ENCODE measurements around the gene PDCD4.

Gene PDCD4

GRCh38 chr10:110903280-110904278 lies 31.9 kb downstream of the PDCD4 start:
- Histone ChIP-seq H3K9me3 (ENCODE audit: control insufficient read depth, insufficient read depth, low read length) (no peaks in the 10 kb centered on the region), H3K27ac (ENCODE audit: low read depth, low read length) (no peak overlapping the region)
- no peak for TF ChIP-seq EZH2phosphoT487 (IDR thresholded peaks at IDR 0.05; ENCODE audit: borderline replicate concordance, low read length)
- TF ChIP-seq CTCF (IDR thresholded peaks at IDR 0.05; ENCODE audit: low read depth, low read length, poor library complexity, severe bottlenecking), result no peak

GRCh38 chr10:110910138-110910537 lies 38.4 kb downstream of the PDCD4 start:
- Histone ChIP-seq H3K27me3 (ENCODE audit: control insufficient read depth, low read length) (no peaks in the 10 kb centered on the region), H3F3A (ENCODE audit: control insufficient read depth, insufficient read depth) (no peaks in the 10 kb centered on the region), H3K9me3 (ENCODE audit: control insufficient read depth, insufficient read depth, low read length) (no peaks in the 10 kb centered on the region), H3K4me1 (ENCODE audit: control insufficient read depth, low read length) (peaks cover 10% of the 10 kb centered on the region), H3K4me2 (ENCODE audit: low read length) (no peak overlapping the region), H3K9me2 (replicated peaks; ENCODE audit: control insufficient read depth, low read length) (no peaks in the 10 kb centered on the region), H4K20me1 (ENCODE audit: control insufficient read depth, insufficient read depth, low read depth, low read length) (no peaks in the 10 kb centered on the region), H3K27ac (ENCODE audit: low read depth, low read length) (no peak overlapping the region), H3K36me3 (ENCODE audit: control insufficient read depth, low read length) (no peaks in the 10 kb centered on the region), H3K79me2 (ENCODE audit: control insufficient read depth, low read length) (no peaks in the 10 kb centered on the region), H3K4me3 (ENCODE audit: low read length) (no peak overlapping the region)
- TF ChIP-seq EZH2phosphoT487 (IDR thresholded peaks at IDR 0.05; ENCODE audit: borderline replicate concordance, low read length), result no peak

More at GRCh38 chr10:110903280-110904278, 31.9 kb downstream of the PDCD4 start:
- Histone ChIP-seq H3K36me3 (ENCODE audit: control insufficient read depth, low read length) (peaks cover 25% of the 10 kb centered on the region), H4K20me1 (ENCODE audit: control insufficient read depth, insufficient read depth, low read depth, low read length) (no peaks in the 10 kb centered on the region), H3K4me2 (ENCODE audit: low read length) (no peak overlapping the region), H3K9me2 (replicated peaks; ENCODE audit: control insufficient read depth, low read length) (no peaks in the 10 kb centered on the region), H3K79me2 (ENCODE audit: control insufficient read depth, low read length) (no peaks in the 10 kb centered on the region), H3K4me1 (ENCODE audit: control insufficient read depth, low read length) (no peaks in the 10 kb centered on the region), H3F3A (ENCODE audit: control insufficient read depth, insufficient read depth) (no peaks in the 10 kb centered on the region), H3K27me3 (ENCODE audit: control insufficient read depth, low read length) (no peaks in the 10 kb centered on the region), H3K4me3 (ENCODE audit: low read length) (no peak overlapping the region)

GRCh38 chr10:110912374-110912773 lies 40.6 kb downstream of the PDCD4 start:
- no peaks in the 10 kb centered on the region for H4K20me1 ChIP-seq (ENCODE audit: control insufficient read depth, insufficient read depth, low read depth, low read length)
- TF ChIP-seq CTCF (IDR thresholded peaks at IDR 0.05; ENCODE audit: low read depth, low read length, poor library complexity, severe bottlenecking) (no peak), EZH2phosphoT487 (IDR thresholded peaks at IDR 0.05; ENCODE audit: borderline replicate concordance, low read length) (no peak)
- no peak overlapping the region for H3K4me3 ChIP-seq (ENCODE audit: low read length)
- H3K9me2 ChIP-seq (replicated peaks; ENCODE audit: control insufficient read depth, low read length), result no peaks in the 10 kb centered on the region
- H3F3A ChIP-seq (ENCODE audit: control insufficient read depth, insufficient read depth), result no peaks in the 10 kb centered on the region
- H3K9me3 ChIP-seq (ENCODE audit: control insufficient read depth, insufficient read depth, low read length), result no peaks in the 10 kb centered on the region
- peaks cover 31% of the 10 kb centered on the region for H3K4me1 ChIP-seq (ENCODE audit: control insufficient read depth, low read length)
- 0 out of 2 replicates have a peak, but pooled peaks cover 2% of the 10 kb centered on the region for H3K36me3 ChIP-seq (ENCODE audit: control insufficient read depth, low read length)
- no peaks in the 10 kb centered on the region for H3K79me2 ChIP-seq (ENCODE audit: control insufficient read depth, low read length)
- H3K27ac ChIP-seq (ENCODE audit: low read depth, low read length), result no peak overlapping the region
- no peaks in the 10 kb centered on the region for H3K27me3 ChIP-seq (ENCODE audit: control insufficient read depth, low read length)
- no peak overlapping the region for H3K4me2 ChIP-seq (ENCODE audit: low read length)

- Histone ChIP-seq H3K36me3 (ENCODE audit: control insufficient read depth, low read length) (0 out of 2 replicates have a peak, but pooled peaks cover 2% of the 10 kb centered on the region), H3K27ac (ENCODE audit: low read depth, low read length) (no peak overlapping the region), H3F3A (ENCODE audit: control insufficient read depth, insufficient read depth) (no peaks in the 10 kb centered on the region; the same call in 1 of the 2 replicates), H3K4me3 (ENCODE audit: low read length) (no peak overlapping the region), H3K9me2 (replicated peaks; ENCODE audit: control insufficient read depth, low read length) (no peaks in the 10 kb centered on the region), H3K4me1 (ENCODE audit: control insufficient read depth, low read length) (peaks cover 40% of the 10 kb centered on the region), H3K27me3 (ENCODE audit: control insufficient read depth, low read length) (no peaks in the 10 kb centered on the region), H3K79me2 (ENCODE audit: control insufficient read depth, low read length) (peaks cover 6% of the 10 kb centered on the region), H3K4me2 (ENCODE audit: low read length) (peak overlapping the region; percentile 58), H3K9me3 (ENCODE audit: control insufficient read depth, insufficient read depth, low read length) (no peaks in the 10 kb centered on the region), H4K20me1 (ENCODE audit: control insufficient read depth, insufficient read depth, low read depth, low read length) (no peaks in the 10 kb centered on the region)
- TF ChIP-seq EZH2phosphoT487 (IDR thresholded peaks at IDR 0.05; ENCODE audit: borderline replicate concordance, low read length) (no peak), CTCF (IDR thresholded peaks at IDR 0.05; ENCODE audit: low read depth, low read length, poor library complexity, severe bottlenecking) (no peak)
Observed at GRCh38 chr10:110914431-110914830, 42.7 kb downstream of the PDCD4 start.

Data from DOHH2 (cell line).